ENCODE results near the gene NDFIP1. TPM values are rescaled to one million over a fixed set of nuclear protein-coding genes. Genes with fewer than 3 reads are reported as not detected.

Gene NDFIP1
- total RNA-seq, 1 experiment from 2014 or later: 33.5 TPM

GRCh38 chr5:142171270-142171669 lies 62.7 kb downstream of the NDFIP1 start:
- Histone ChIP-seq H3F3A (ENCODE audit: low read length, unreplicated experiment) (no peaks in the 10 kb centered on the region), H3K4me2 (ENCODE audit: low read length) (no peak overlapping the region), H3K9ac (ENCODE audit: low read length) (no peak overlapping the region), H3K27ac (ENCODE audit: low read length) (no peak overlapping the region), H2AFZ (ENCODE audit: low read length) (no peak overlapping the region), H3K27me3 (ENCODE audit: low read length) (no peaks in the 10 kb centered on the region), H3K79me2 (ENCODE audit: low read length) (no peaks in the 10 kb centered on the region), H4K20me1 (ENCODE audit: low read length) (no peaks in the 10 kb centered on the region), H3K9me2 (replicated peaks; ENCODE audit: low read length) (no peaks in the 10 kb centered on the region), H3K4me3 (ENCODE audit: low read length) (no peak overlapping the region), H3K36me3 (ENCODE audit: low read depth, low read length) (no peaks in the 10 kb centered on the region), H3K4me1 (ENCODE audit: insufficient read depth, low read length) (no peaks in the 10 kb centered on the region), H3K9me3 (ENCODE audit: low read length) (no peaks in the 10 kb centered on the region)
- TF ChIP-seq EZH2phosphoT487 (IDR thresholded peaks at IDR 0.05; ENCODE audit: borderline replicate concordance, low read length): no peak
- TF ChIP-seq EZH2 (IDR thresholded peaks at IDR 0.05; ENCODE audit: low read length, unreplicated experiment): no peak
- no peak; the same call in 1 of the 2 replicates for TF ChIP-seq CTCF (conservative IDR thresholded peaks at IDR 0.05; ENCODE audit: low read depth, low read length)
- BruUV-seq (replicated peaks): no TSS peak
- no peak for DNase-seq
- ATAC-seq: no peak
- ChIA-PET CTCF (no interaction called here), POLR2A (ENCODE audit: unreplicated experiment) (no interaction called here)
- intact Hi-C loops (cut with micrococcal nuclease): no loop called here

- Histone ChIP-seq H3K9me2 (replicated peaks; ENCODE audit: low read length) (no peaks in the 10 kb centered on the region), H3K9ac (ENCODE audit: low read length) (no peak overlapping the region), H3K4me1 (ENCODE audit: insufficient read depth, low read length) (no peaks in the 10 kb centered on the region), H2AFZ (ENCODE audit: low read length) (no peak overlapping the region), H3K36me3 (ENCODE audit: low read depth, low read length) (no peaks in the 10 kb centered on the region), H3F3A (ENCODE audit: low read length, unreplicated experiment) (no peaks in the 10 kb centered on the region), H3K27me3 (ENCODE audit: low read length) (no peaks in the 10 kb centered on the region), H3K27ac (ENCODE audit: low read length) (no peak overlapping the region), H3K4me3 (ENCODE audit: low read length) (no peak overlapping the region), H3K4me2 (ENCODE audit: low read length) (no peak overlapping the region), H3K79me2 (ENCODE audit: low read length) (no peaks in the 10 kb centered on the region), H3K9me3 (ENCODE audit: low read length) (no peaks in the 10 kb centered on the region), H4K20me1 (ENCODE audit: low read length) (no peaks in the 10 kb centered on the region)
- TF ChIP-seq EZH2 (IDR thresholded peaks at IDR 0.05; ENCODE audit: low read length, unreplicated experiment) (no peak), EZH2phosphoT487 (IDR thresholded peaks at IDR 0.05; ENCODE audit: borderline replicate concordance, low read length) (no peak), CTCF (conservative IDR thresholded peaks at IDR 0.05; ENCODE audit: low read depth, low read length) (no peak)
- POLR2A ChIA-PET (ENCODE audit: unreplicated experiment): no interaction called here
- intact Hi-C loops (cut with micrococcal nuclease): no loop called here
- no peak for ATAC-seq
- no peak for DNase-seq
- CTCF ChIA-PET: no interaction called here
- no TSS peak for BruUV-seq (replicated peaks)
These were observed 66.5 kb downstream of the NDFIP1 start for GRCh38 chr5:142175039-142175438.

- Histone ChIP-seq H3K27me3 (ENCODE audit: low read length) (no peaks in the 10 kb centered on the region), H3K9ac (ENCODE audit: low read length) (no peak overlapping the region), H3K4me3 (ENCODE audit: low read length) (no peak overlapping the region), H3K36me3 (ENCODE audit: low read depth, low read length) (no peaks in the 10 kb centered on the region), H3K9me3 (ENCODE audit: low read length) (no peaks in the 10 kb centered on the region), H3K27ac (ENCODE audit: low read length) (no peak overlapping the region), H3F3A (ENCODE audit: low read length, unreplicated experiment) (no peaks in the 10 kb centered on the region), H4K20me1 (ENCODE audit: low read length) (no peaks in the 10 kb centered on the region), H3K79me2 (ENCODE audit: low read length) (no peaks in the 10 kb centered on the region), H3K4me2 (ENCODE audit: low read length) (no peak overlapping the region), H3K9me2 (replicated peaks; ENCODE audit: low read length) (no peaks in the 10 kb centered on the region), H2AFZ (ENCODE audit: low read length) (no peak overlapping the region), H3K4me1 (ENCODE audit: insufficient read depth, low read length) (no peaks in the 10 kb centered on the region)
- ATAC-seq: no peak
- DNase-seq: no peak
- intact Hi-C loops (cut with micrococcal nuclease): no loop called here
- no peak for TF ChIP-seq EZH2 (IDR thresholded peaks at IDR 0.05; ENCODE audit: low read length, unreplicated experiment)
- no peak for TF ChIP-seq CTCF (conservative IDR thresholded peaks at IDR 0.05; ENCODE audit: low read depth, low read length)
- TF ChIP-seq EZH2phosphoT487 (IDR thresholded peaks at IDR 0.05; ENCODE audit: borderline replicate concordance, low read length): no peak
- ChIA-PET CTCF (no interaction called here), POLR2A (ENCODE audit: unreplicated experiment) (no interaction called here)
- BruUV-seq (replicated peaks): no TSS peak
These were observed 67.0 kb downstream of the NDFIP1 start for GRCh38 chr5:142175461-142176142.

Data from PC-3 (cell line).